ENCODE measurements around the gene CD3E.

Gene CD3E

DNA sequence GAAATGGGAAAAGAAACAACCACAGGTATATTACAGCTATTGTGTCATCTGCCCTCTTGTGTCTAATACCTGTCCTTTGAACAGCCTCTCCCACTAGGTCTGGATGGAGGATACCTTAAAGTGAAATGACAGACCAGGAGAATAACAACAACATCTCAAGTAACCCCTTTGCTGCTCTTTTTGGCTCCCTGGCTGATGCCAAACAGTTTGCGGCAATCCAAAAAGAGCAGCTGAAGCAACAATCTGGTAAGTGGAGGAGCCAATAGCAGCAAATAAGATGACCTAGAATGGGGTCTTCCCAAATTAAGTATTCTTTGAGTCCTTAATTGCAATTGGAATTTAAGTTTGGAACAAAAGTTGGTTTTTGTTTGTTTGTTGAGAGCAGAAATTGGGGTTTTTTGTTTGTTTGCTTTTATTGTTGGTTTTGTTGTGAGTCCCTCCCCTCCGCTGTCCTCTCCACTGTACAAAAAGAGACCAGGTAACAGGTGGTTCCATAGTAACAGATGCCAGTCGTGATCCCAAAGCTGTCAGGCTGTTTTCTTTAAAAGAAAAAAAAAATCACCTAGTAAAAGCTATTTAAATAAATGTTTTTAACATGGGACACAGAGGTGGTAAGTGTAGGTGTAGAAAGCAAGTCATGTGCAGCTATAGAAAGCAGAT lies 60.6 kb downstream of the CD3E start:
- peaks cover 43% of the 10 kb centered on the region for H3K4me1 Mint-ChIP-seq (ENCODE audit: low read depth)
- peak overlapping the region; percentile 54 for H3K27ac Mint-ChIP-seq
- H3K4me3 Mint-ChIP-seq: no peak overlapping the region
- H3K27me3 Mint-ChIP-seq: no peaks in the 10 kb centered on the region
- H3K9me3 Mint-ChIP-seq (ENCODE audit: low read depth): no peaks in the 10 kb centered on the region
- H3K36me3 Mint-ChIP-seq: peaks cover 7% of the 10 kb centered on the region

Measured in activated naive CD8-positive, alpha-beta T cell (primary cell).